WTC11 (cell line): ENCODE data around the gene ZNF75A. TPM values are rescaled to one million over a fixed set of nuclear protein-coding genes. Genes with fewer than 3 reads are reported as not detected.

Experiments used
- ATAC-seq: fragments of 200-7000 bp; cut with Tn5 transposase; 2 replicates; pipeline ENCODE4 v1.10.0; 2021; ENCODE audit warnings: mild to moderate bottlenecking, moderate library complexity
- CTCF ChIA-PET: fragments of 300-600 bp; sonication (Branson Sonifier 250); formaldehyde crosslinking; loops from one replicate; lab custom pipeline; 2021; ENCODE audit warnings: antibody characterized with exemption; lab: Charles Lee
- POLR2A ChIA-PET: fragments of 350-600 bp; sonication (Branson Sonifier 250); formaldehyde crosslinking; loops from one replicate; lab custom pipeline; 2021; ENCODE audit warnings: antibody characterized with exemption; lab: Charles Lee
- DNase-seq: peaks from one replicate; pipeline ENCODE4 v3.0.0; 2021; ENCODE audit warnings: low spot score
- H3K27ac Mint-ChIP-seq: 2 replicates; pipeline ENCODE4 v1.8.0; 2021; ENCODE audit warnings: mixed read lengths
- H3K27me3 Mint-ChIP-seq: 2 replicates; pipeline ENCODE4 v1.8.0; 2021; ENCODE audit warnings: low read depth, mild to moderate bottlenecking, moderate library complexity, mixed read lengths
- H3K36me3 Mint-ChIP-seq: 2 replicates; pipeline ENCODE4 v1.8.0; 2021; ENCODE audit warnings: mixed read lengths
- H3K4me1 Mint-ChIP-seq: 2 replicates; pipeline ENCODE4 v1.8.0; 2022; ENCODE audit warnings: mixed read lengths
- H3K4me3 Mint-ChIP-seq: 2 replicates; pipeline ENCODE4 v1.8.0; 2021; ENCODE audit warnings: mild to moderate bottlenecking, moderate library complexity, mixed read lengths
- H3K9me3 Mint-ChIP-seq: 2 replicates; pipeline ENCODE4 v1.8.0; 2021; ENCODE audit warnings: mixed read lengths
- AFF4 ChIP-seq: sonication (generic); formaldehyde crosslinking; IDR thresholded peaks from 2 replicates; pipeline ENCODE4 v1.8.1; 2023; ENCODE audit warnings: mild to moderate bottlenecking, missing genetic modification reagents, borderline replicate concordance
- ATF2 ChIP-seq: sonication (generic); formaldehyde crosslinking; IDR thresholded peaks from 2 replicates; pipeline ENCODE4 v1.8.1; 2022; ENCODE audit warnings: low read depth, missing genetic modification reagents, borderline replicate concordance
- CBFB ChIP-seq: sonication (generic); formaldehyde crosslinking; IDR thresholded peaks from 2 replicates; pipeline ENCODE4 v1.8.1; 2022; ENCODE audit warnings: mild to moderate bottlenecking, low read depth, missing genetic modification reagents
- CDX4 ChIP-seq: fragments of 250-450 bp; sonication (Bioruptor Pico); IDR thresholded peaks from 2 replicates; pipeline ENCODE4 v1.9.0; 2021; ENCODE audit warnings: moderate library complexity, mild to moderate bottlenecking, inconsistent platforms, borderline replicate concordance
- E2F1 ChIP-seq: sonication (generic); formaldehyde crosslinking; IDR thresholded peaks from 2 replicates; pipeline ENCODE4 v1.8.0; 2022; ENCODE audit warnings: mild to moderate bottlenecking, missing genetic modification reagents
- ERG ChIP-seq: fragments of 250-450 bp; sonication (Bioruptor Pico); IDR thresholded peaks from 2 replicates; pipeline ENCODE4 v1.8.0; 2021; ENCODE audit warnings: mild to moderate bottlenecking
- KAT7 ChIP-seq: sonication (generic); formaldehyde crosslinking; IDR thresholded peaks from 2 replicates; pipeline ENCODE4 v1.8.1; 2023; ENCODE audit warnings: missing genetic modification reagents, mild to moderate bottlenecking, borderline replicate concordance
- MXD4 ChIP-seq: fragments of 250-450 bp; sonication (Bioruptor Pico); IDR thresholded peaks from 2 replicates; pipeline ENCODE4 v1.8.0; 2021; ENCODE audit warnings: mild to moderate bottlenecking, moderate library complexity, borderline replicate concordance
- PREB ChIP-seq: sonication (generic); formaldehyde crosslinking; IDR thresholded peaks from 2 replicates; pipeline ENCODE4 v1.8.1; 2022; ENCODE audit warnings: mild to moderate bottlenecking, missing genetic modification reagents, moderate library complexity, borderline replicate concordance
- RORB ChIP-seq: fragments of 250-450 bp; sonication (Bioruptor Pico); IDR thresholded peaks from 2 replicates; pipeline ENCODE4 v1.9.0; 2021; ENCODE audit warnings: mild to moderate bottlenecking
- SMAD4 ChIP-seq: sonication (generic); formaldehyde crosslinking; IDR thresholded peaks from 2 replicates; pipeline ENCODE4 v1.8.0; 2022; ENCODE audit warnings: mild to moderate bottlenecking, missing genetic modification reagents
- SP1 ChIP-seq: sonication (generic); formaldehyde crosslinking; conservative IDR thresholded peaks from 2 replicates; pipeline ENCODE4 v1.8.1; 2022; ENCODE audit warnings: missing genetic modification reagents
- ZNF281 ChIP-seq: sonication (generic); formaldehyde crosslinking; IDR thresholded peaks from 2 replicates; pipeline ENCODE4 v1.8.0; 2023; ENCODE audit warnings: mild to moderate bottlenecking, missing genetic modification reagents
- total RNA-seq: library from RNA; stranded (reverse); gene quantifications from 3 replicates; pipeline ENCODE4 v1.2.3, GENCODE V29; 2021

Gene ZNF75A
- total RNA-seq, 1 experiment from 2014 or later, result 31.5 TPM

- TF ChIP-seq ZNF281 (CRISPR knock-in tag), result no peak
- TF ChIP-seq PREB (CRISPR knock-in tag), result no peak
- TF ChIP-seq CDX4, result no peak
Observed at GRCh38 chr16:3349175-3349574, 43.9 kb downstream of the ZNF75A start (continued).

- H3K4me3 Mint-ChIP-seq, result no peak within 1 kb of the TSS
- peaks cover 44% of the 10 kb centered on the region for H3K9me3 Mint-ChIP-seq
- H3K36me3 Mint-ChIP-seq, result peaks cover 11% of the 10 kb centered on the region
- ChIA-PET POLR2A (no interaction called here), CTCF (no interaction called here)
- ATAC-seq (no peak), DNase-seq (no peak)
- H3K27ac Mint-ChIP-seq, result no peak within 1 kb of the TSS
- no peaks in the 10 kb centered on the region for H3K4me1 Mint-ChIP-seq
- peaks cover 44% of the 10 kb centered on the region for H3K27me3 Mint-ChIP-seq
- TF ChIP-seq MXD4 (CRISPR knock-in tag) (no peak), SP1 (no peak), E2F1 (CRISPR knock-in tag) (no peak), ZNF281 (CRISPR knock-in tag) (no peak)
Observed at GRCh38 chr16:3355589-3355988, 50.3 kb downstream of the ZNF75A start, which contains the start of gene OR2C1. TSS of gene OR2C1 (plus strand) at chr16:3355889. CDS start at chr16:3355941, 52 bp downstream.

- peaks cover 44% of the 10 kb centered on the region for H3K27me3 Mint-ChIP-seq
- DNase-seq, result no peak
- H3K27ac Mint-ChIP-seq, result no peak overlapping the region
- ATAC-seq, result no peak; the same call in 1 of the 2 replicates
- ChIA-PET POLR2A (no interaction called here), CTCF (no interaction called here)
- peaks cover 11% of the 10 kb centered on the region for H3K36me3 Mint-ChIP-seq
- no peak overlapping the region for H3K4me3 Mint-ChIP-seq
- TF ChIP-seq SMAD4 (CRISPR knock-in tag) (no peak), CBFB (CRISPR knock-in tag) (no peak)
- peaks cover 49% of the 10 kb centered on the region for H3K9me3 Mint-ChIP-seq
- H3K4me1 Mint-ChIP-seq, result no peaks in the 10 kb centered on the region
Observed at GRCh38 chr16:3356118-3356517, 50.8 kb downstream of the ZNF75A start.

- no peak overlapping the region for H3K27ac Mint-ChIP-seq
- DNase-seq, result no peak
- no peak for ATAC-seq
- peaks cover 46% of the 10 kb centered on the region for H3K9me3 Mint-ChIP-seq
- ChIA-PET CTCF (no interaction called here), POLR2A (no interaction called here)
- peaks cover 11% of the 10 kb centered on the region for H3K36me3 Mint-ChIP-seq
- no peak overlapping the region for H3K4me3 Mint-ChIP-seq
- no peaks in the 10 kb centered on the region for H3K4me1 Mint-ChIP-seq
- peaks cover 48% of the 10 kb centered on the region for H3K27me3 Mint-ChIP-seq
- TF ChIP-seq ERG (CRISPR knock-in tag) (no peak), ATF2 (CRISPR knock-in tag) (no peak), KAT7 (no peak), RORB (CRISPR knock-in tag) (no peak), AFF4 (CRISPR knock-in tag) (no peak)
Observed at GRCh38 chr16:3358871-3359270, 53.6 kb downstream of the ZNF75A start.
